Measurements from ENCODE around the gene SMAD6.

The SMAD6 gene

DNA sequence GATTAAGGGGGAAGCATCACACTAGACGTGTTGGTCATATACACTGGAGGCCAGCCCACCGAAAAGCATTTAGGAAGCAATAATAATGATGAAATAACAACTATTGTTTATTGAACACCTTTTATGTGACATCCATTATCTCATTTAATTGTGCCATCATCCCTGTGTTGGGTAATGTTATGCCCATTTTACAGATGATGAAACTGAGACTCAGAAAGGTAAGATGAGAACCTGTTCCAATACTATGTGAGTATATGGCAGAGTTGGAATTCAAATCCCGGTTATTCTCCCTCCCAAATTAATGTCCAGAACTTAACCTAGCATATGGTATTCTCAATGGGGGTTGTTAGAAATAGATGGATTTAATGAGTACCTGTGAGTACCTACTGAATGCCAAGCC, 99.2 kb downstream of the SMAD6 start:
- no peak for DNase-seq

- no peak for DNase-seq
Observed at GRCh38 chr15:66802025-66803001, 100.3 kb downstream of the SMAD6 start.

DNA sequence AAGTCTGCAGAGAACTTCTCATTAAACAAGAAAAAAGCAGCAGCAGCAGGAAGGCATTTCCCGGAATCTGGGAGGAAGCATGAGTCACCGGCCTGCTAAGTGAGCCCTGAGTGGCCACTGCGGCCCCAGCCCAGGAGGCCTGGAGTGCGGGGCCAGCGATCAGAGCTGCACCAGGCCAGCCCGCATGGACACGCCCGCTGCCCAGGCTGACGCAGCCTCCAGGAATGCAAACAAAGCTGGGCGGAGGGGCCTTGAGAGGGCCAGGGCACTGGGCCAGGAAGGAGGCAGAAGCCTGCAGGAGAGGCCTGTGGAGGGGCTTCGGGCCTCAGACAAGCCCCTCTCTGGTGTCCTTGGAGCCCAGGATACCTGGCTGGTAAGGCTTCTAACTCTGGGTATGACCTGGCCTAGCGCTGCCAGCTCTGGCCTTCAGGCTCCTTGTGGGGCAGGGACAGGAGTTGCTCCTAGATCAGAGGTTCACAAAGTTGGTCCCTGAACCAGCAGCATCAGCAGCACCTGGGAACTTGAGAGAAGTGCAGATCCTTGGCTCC, 101.2 kb downstream of the SMAD6 start:
- DNase-seq: no peak

DNA sequence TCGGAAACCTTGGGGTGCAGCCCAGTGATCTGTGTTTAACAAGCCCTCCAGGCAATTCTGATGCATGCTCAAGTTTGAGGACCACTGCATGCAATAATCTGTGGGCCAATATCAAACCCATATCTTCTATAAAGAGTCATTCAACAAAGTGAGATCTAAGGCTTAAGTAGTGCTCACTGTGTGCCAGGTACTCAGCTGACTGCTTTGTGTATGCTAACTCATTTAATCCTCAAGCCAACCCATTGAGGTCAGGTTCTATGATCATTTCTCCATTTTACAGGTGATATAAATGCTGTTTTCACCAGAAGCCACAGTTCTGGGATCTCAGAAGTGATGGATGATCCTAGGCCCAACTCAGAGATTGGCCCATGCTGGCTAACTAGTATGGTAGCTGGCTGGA, 101.7 kb downstream of the SMAD6 start:
- DNase-seq: no peak

DNA sequence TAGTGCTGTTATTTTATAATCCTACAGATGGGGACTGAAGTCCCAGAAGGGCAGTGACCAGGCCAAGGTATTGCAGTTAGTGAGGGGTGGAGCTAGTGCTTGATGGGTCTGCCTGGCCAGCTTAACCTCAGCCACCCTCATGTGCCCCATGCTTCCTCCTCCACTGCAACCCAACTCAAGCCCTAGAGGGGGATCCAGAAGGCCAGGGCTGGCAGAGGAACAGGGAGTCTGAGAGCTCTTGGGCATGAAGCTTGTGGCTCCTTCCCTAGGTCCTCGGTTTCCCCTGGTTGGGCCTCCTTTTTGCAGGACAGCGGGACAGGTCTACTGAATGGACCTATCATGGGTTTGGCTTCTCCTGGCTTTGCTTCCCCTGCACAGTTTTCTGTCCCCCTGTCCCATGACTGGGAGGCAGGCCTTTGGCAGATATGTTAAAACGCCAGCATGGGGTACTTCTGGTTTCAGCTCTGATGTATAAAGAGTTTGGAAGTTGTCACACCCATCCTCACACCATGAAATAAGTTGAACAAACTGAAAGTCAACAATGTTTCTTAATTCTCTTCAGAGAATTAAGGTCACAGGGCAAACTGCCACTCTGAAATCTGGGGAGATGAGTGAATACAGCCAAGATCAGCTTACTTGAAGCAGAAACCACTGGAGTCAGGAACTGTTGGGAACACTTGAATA, 103.3 kb downstream of the SMAD6 start:
- DNase-seq: no peak

GRCh38 chr15:66808181-66808824, 106.3 kb downstream of the SMAD6 start:
- no peak for DNase-seq

GRCh38 chr15:66809664-66810063, 107.6 kb downstream of the SMAD6 start:
- no peak for DNase-seq

GRCh38 chr15:66815318-66815717, 113.3 kb downstream of the SMAD6 start:
- no peak for DNase-seq

GRCh38 chr15:66816201-66816600, 114.2 kb downstream of the SMAD6 start:
- DNase-seq: no peak

DNA sequence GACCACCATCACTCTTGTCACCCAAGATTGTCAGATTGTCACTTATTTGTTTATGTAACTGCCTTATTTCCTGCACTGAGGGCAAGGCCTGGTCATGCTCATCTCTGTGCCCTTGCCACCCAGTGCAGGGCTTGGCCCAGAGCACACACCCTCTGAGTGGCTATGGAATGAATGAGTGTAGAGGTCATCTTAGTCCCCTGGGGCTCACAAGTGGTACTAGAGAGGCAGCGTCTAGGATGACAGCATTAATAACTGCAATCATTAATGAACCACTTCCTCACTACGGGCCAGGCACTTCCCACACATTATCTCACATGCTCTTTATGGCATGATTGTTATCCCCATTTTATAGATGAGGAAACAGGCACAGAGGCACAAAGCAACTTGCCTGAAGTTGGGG, 117.0 kb downstream of the SMAD6 start:
- no peak for DNase-seq

- no peak for DNase-seq
Observed at GRCh38 chr15:66820481-66821176, 118.6 kb downstream of the SMAD6 start.

- DNase-seq: no peak
Observed at GRCh38 chr15:66821307-66821706, 119.3 kb downstream of the SMAD6 start.

- DNase-seq: no peak
Observed at GRCh38 chr15:66822114-66822513, 120.1 kb downstream of the SMAD6 start.

- no peak for DNase-seq
Observed at GRCh38 chr15:66822576-66822975, 120.5 kb downstream of the SMAD6 start.

DNA sequence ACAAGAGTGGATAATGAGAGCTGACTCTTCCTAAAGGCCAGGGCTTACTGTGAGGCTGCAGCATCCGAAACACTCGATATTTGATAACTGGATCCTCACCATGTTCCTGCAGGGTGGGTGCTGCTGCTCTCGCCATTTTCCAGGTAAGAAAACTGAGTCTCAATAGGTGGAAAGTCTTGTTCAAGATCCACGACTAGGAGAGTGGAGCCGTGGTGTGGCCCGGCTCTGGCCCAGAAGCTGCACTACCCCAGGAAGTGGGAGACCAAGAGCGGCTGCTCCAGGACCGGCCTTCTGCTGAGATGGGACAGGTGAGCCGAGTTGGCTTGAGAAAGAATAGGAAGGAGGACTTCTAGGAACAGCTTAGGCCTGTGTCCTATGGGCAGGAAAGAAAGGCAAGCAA, 121.6 kb downstream of the SMAD6 start:
- DNase-seq: no peak

- DNase-seq: no peak
Observed at GRCh38 chr15:66824424-66824823, 122.4 kb downstream of the SMAD6 start.

GRCh38 chr15:66825139-66825538, 123.1 kb downstream of the SMAD6 start:
- no peak for DNase-seq

GRCh38 chr15:66825731-66826130, 123.7 kb downstream of the SMAD6 start:
- no peak for DNase-seq

- no peak for DNase-seq
Observed at GRCh38 chr15:66826507-66826906, 124.5 kb downstream of the SMAD6 start.

GRCh38 chr15:66827039-66827697, 125.1 kb downstream of the SMAD6 start:
- DNase-seq: no peak

DNA sequence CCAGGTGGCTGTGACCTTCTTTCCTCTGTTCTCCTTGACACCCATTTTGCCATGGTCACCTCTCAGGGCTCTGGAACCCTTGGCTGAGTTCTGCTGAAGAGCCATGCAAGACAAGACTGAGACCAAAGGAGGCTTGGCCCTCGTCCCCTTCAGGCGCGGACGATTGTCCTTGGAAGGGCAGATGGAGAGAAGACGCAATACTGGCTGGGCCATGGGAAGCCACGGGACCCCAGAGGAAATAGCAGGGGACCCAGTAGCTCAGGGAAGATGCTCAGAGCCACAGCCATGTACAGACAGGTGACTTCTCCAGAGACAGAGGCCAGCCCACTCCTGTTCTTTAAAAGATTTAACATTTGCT, 125.6 kb downstream of the SMAD6 start:
- no peak for DNase-seq
